Uterine smooth muscle cell (primary cell): Measurements from ENCODE around the gene JAK2. TPM values are rescaled to one million over a fixed set of nuclear protein-coding genes. Genes with fewer than 3 reads are reported as not detected.

Experiments
- total RNA-seq: library from RNA; depleted of rRNA; stranded (reverse); fragments of >200 nt; gene quantifications from 2 replicates; pipeline ENCODE4 v1.2.3, GENCODE V29; 2014

Gene JAK2
- 12.2 and 14.7 TPM in 2 replicates for total RNA-seq

GRCh38 chr9:4984621-4985385, at the start of gene JAK2:
Gene JAK2 (plus strand): TSS chr9:4985272. CDS start chr9:5021988, 36,716 bp downstream.

Other genes starting within 250 kb of the JAK2 start
- gene AK3, start 244.1 kb upstream of the JAK2 start, total RNA-seq = 41.5 and 53.7 TPM in 2 replicates
- gene RCL1, start 192.3 kb upstream of the JAK2 start, total RNA-seq = 11.2 and 13.3 TPM in 2 replicates
- not detected in 2 replicates for gene INSL6, start 200.4 kb downstream of the JAK2 start, total RNA-seq
- gene INSL4, start 246.1 kb downstream of the JAK2 start, total RNA-seq = not detected in 2 replicates